Measurements from ENCODE around the gene NADK.
"Not testable (repeated sequence)": the region's sequence is repeated elsewhere in the genome, so short reads cannot be mapped to it uniquely, and the experiment has no call there.

GRCh38 chr1:1746566-1746909 lies 31.7 kb downstream of the NADK start:
- not testable (repeated sequence) for TF ChIP-seq CTCF, POLR2A (IDR thresholded peaks at IDR 0.05)

Data from adrenal gland (tissue), 5 donors.